ENCODE data around the gene ADAM8. TPM values are rescaled to one million over a fixed set of nuclear protein-coding genes. Genes with fewer than 3 reads are reported as not detected.

The ADAM8 gene
- total RNA-seq, 1 experiment from 2014 or later, result 3.7 TPM

GRCh38 chr10:133273534-133274143, 3.0 kb downstream of the ADAM8 start:
- Histone ChIP-seq H3K4me3 (ENCODE audit: low read depth in 2 of 2, low read length in 2 of 2) (no peak overlapping the region), H3K4me1 (ENCODE audit: control insufficient read depth, insufficient read depth, low read length) (peaks cover 35% of the 10 kb centered on the region), H3K27ac (ENCODE audit: low read length) (no peak overlapping the region), H3K36me3 (ENCODE audit: control insufficient read depth, insufficient read depth, low read length) (no peaks in the 10 kb centered on the region), H3K9me3 (ENCODE audit: control insufficient read depth, insufficient read depth, low read depth, low read length) (no peaks in the 10 kb centered on the region), H3K27me3 (ENCODE audit: control insufficient read depth, insufficient read depth, low read length) (no peaks in the 10 kb centered on the region)
- intact Hi-C loops (cut with micrococcal nuclease; ENCODE audit: unreplicated experiment), result no loop called here
- ATAC-seq (no peak), DNase-seq (ENCODE audit: low read depth, low spot score) (no peak)
- no TSS peak for BruUV-seq (replicated peaks)
- TF ChIP-seq SIN3A (IDR thresholded peaks at IDR 0.05; ENCODE audit: borderline replicate concordance, insufficient read depth, low read depth, low read length) (no peak), POLR2AphosphoS5 (IDR thresholded peaks at IDR 0.05; ENCODE audit: low read depth, low read length) (no peak), TCF7L2 (IDR thresholded peaks at IDR 0.05; ENCODE audit: low read depth, low read length) (no peak), REST (IDR thresholded peaks at IDR 0.05; ENCODE audit: insufficient read depth in 1 of 2, low read depth in 2 of 2, low read length in 1 of 2) (no peak), CTCF (IDR thresholded peaks at IDR 0.05) (no peak)
- ChIA-PET CTCF (no interaction called here), POLR2A (no interaction called here)
- in situ Hi-C loops (cut with HindIII; ENCODE audit: low pct_unique_long_range_greater_than_20kb, low sequenced_read_pairs), result no loop called here

GRCh38 chr10:133272964-133273420, 3.7 kb downstream of the ADAM8 start:
- CTCF ChIA-PET, result no interaction called here

More at GRCh38 chr10:133272964-133273420, 3.7 kb downstream of the ADAM8 start:
- POLR2A ChIA-PET, result no interaction called here
- no peaks in the 10 kb centered on the region for H3K27me3 ChIP-seq (ENCODE audit: control insufficient read depth, insufficient read depth, low read length)
- H3K4me3 ChIP-seq (ENCODE audit: low read depth in 2 of 2, low read length in 2 of 2), result no peak overlapping the region
- no peak for DNase-seq (ENCODE audit: low read depth, low spot score)
- no peaks in the 10 kb centered on the region for H3K9me3 ChIP-seq (ENCODE audit: control insufficient read depth, insufficient read depth, low read depth, low read length)
- ATAC-seq, result no peak
- intact Hi-C loops (cut with micrococcal nuclease; ENCODE audit: unreplicated experiment), result no loop called here
- H3K36me3 ChIP-seq (ENCODE audit: control insufficient read depth, insufficient read depth, low read length), result no peaks in the 10 kb centered on the region
- H3K4me1 ChIP-seq (ENCODE audit: control insufficient read depth, insufficient read depth, low read length), result peaks cover 28% of the 10 kb centered on the region
- BruUV-seq (replicated peaks), result no TSS peak
- no peak overlapping the region for H3K27ac ChIP-seq (ENCODE audit: low read length)
- no peak for TF ChIP-seq TCF7L2 (IDR thresholded peaks at IDR 0.05; ENCODE audit: low read depth, low read length)
- TF ChIP-seq SIN3A (IDR thresholded peaks at IDR 0.05; ENCODE audit: borderline replicate concordance, insufficient read depth, low read depth, low read length), result no peak
- TF ChIP-seq REST (IDR thresholded peaks at IDR 0.05; ENCODE audit: insufficient read depth in 1 of 2, low read depth in 2 of 2, low read length in 1 of 2), result no peak
- TF ChIP-seq CTCF (IDR thresholded peaks at IDR 0.05), result no peak
- TF ChIP-seq POLR2AphosphoS5 (IDR thresholded peaks at IDR 0.05; ENCODE audit: low read depth, low read length), result no peak
- in situ Hi-C loops (cut with HindIII; ENCODE audit: low pct_unique_long_range_greater_than_20kb, low sequenced_read_pairs), result no loop called here
